Keratinocyte (primary cell): Measurements from ENCODE around the gene ATPAF1.

Source experiments
- EZH2 ChIP-seq: IDR thresholded peaks from one replicate; pipeline ENCODE4 v1.6.1; 2012; ENCODE audit warnings: inconsistent platforms, mild to moderate bottlenecking, low read length, moderate library complexity
- TF ChIP-seq, protein P1 (sequence below), 3 experiments: IDR thresholded peaks in 1 of 3; conservative IDR thresholded peaks in 1 of 3; optimal IDR thresholded peaks in 1 of 3; 2 replicates in 2 of 3; 3 replicates in 1 of 3; pipeline versions ENCODE3 to v1.5.1; 2011; ENCODE audit warnings: low read length in 3 of 3, mild to moderate bottlenecking in 3 of 3, moderate library complexity in 2 of 3, control low read depth in 1 of 3, inconsistent platforms in 1 of 3; ENCODE audit not compliant: insufficient read depth in 2 of 3; ENCODE audit errors: extremely low read depth in 1 of 3

- TF ChIP-seq, protein P1, sequence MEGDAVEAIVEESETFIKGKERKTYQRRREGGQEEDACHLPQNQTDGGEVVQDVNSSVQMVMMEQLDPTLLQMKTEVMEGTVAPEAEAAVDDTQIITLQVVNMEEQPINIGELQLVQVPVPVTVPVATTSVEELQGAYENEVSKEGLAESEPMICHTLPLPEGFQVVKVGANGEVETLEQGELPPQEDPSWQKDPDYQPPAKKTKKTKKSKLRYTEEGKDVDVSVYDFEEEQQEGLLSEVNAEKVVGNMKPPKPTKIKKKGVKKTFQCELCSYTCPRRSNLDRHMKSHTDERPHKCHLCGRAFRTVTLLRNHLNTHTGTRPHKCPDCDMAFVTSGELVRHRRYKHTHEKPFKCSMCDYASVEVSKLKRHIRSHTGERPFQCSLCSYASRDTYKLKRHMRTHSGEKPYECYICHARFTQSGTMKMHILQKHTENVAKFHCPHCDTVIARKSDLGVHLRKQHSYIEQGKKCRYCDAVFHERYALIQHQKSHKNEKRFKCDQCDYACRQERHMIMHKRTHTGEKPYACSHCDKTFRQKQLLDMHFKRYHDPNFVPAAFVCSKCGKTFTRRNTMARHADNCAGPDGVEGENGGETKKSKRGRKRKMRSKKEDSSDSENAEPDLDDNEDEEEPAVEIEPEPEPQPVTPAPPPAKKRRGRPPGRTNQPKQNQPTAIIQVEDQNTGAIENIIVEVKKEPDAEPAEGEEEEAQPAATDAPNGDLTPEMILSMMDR (optimal IDR thresholded peaks at IDR 0.05 in 1 of 3, IDR thresholded peaks at IDR 0.05 in 1 of 3, conservative IDR thresholded peaks at IDR 0.05 in 1 of 3; ENCODE audit: extremely low read depth in 1 of 3, insufficient read depth in 2 of 3, low read length in 3 of 3): no peak
- TF ChIP-seq EZH2: no peak
Observed at GRCh38 chr1:46667782-46668760, at the start of gene ATPAF1.
